ENCODE results near the gene ZBTB1.

The ZBTB1 gene

GRCh38 chr14:64465191-64465822 lies 39.3 kb upstream of the ZBTB1 start, which contains the start of gene AKAP5:
TSS of gene AKAP5 (plus strand) at chr14:64465499. CDS start at chr14:64468395, 2,896 bp downstream.
- H3K4me3 ChIP-seq (ENCODE audit: low read length), result peak within 1 kb of the TSS; percentile 75
- no peak for TF ChIP-seq CTCF (conservative IDR thresholded peaks at IDR 0.05; ENCODE audit: low read depth, low read length)
- no peak for DNase-seq (ENCODE audit: low read depth)

- no peak for DNase-seq (ENCODE audit: low read depth)
- peak overlapping the region; percentile 75 for H3K4me3 ChIP-seq (ENCODE audit: low read length)
- TF ChIP-seq CTCF (conservative IDR thresholded peaks at IDR 0.05; ENCODE audit: low read depth, low read length), result no peak
Observed at GRCh38 chr14:64465831-64466554, 38.6 kb upstream of the ZBTB1 start.

- H3K4me3 ChIP-seq (ENCODE audit: low read length), result no peak overlapping the region
- TF ChIP-seq CTCF (conservative IDR thresholded peaks at IDR 0.05; ENCODE audit: low read depth, low read length), result no peak
- DNase-seq (ENCODE audit: low read depth), result peak; percentile 61
Observed at GRCh38 chr14:64467101-64467500, 37.5 kb upstream of the ZBTB1 start.

- no peak for DNase-seq (ENCODE audit: low read depth)
- no peak overlapping the region for H3K4me3 ChIP-seq (ENCODE audit: low read length)
- TF ChIP-seq CTCF (conservative IDR thresholded peaks at IDR 0.05; ENCODE audit: low read depth, low read length), result no peak
Observed at GRCh38 chr14:64467566-64467965, 37.0 kb upstream of the ZBTB1 start.

- no peak for TF ChIP-seq CTCF (conservative IDR thresholded peaks at IDR 0.05; ENCODE audit: low read depth, low read length)
- no peak overlapping the region for H3K4me3 ChIP-seq (ENCODE audit: low read length)
- DNase-seq (ENCODE audit: low read depth), result no peak
Observed at GRCh38 chr14:64468451-64468850, 36.1 kb upstream of the ZBTB1 start.

- no peak overlapping the region for H3K4me3 ChIP-seq (ENCODE audit: low read length)
- DNase-seq (ENCODE audit: low read depth), result no peak
- TF ChIP-seq CTCF (conservative IDR thresholded peaks at IDR 0.05; ENCODE audit: low read depth, low read length), result no peak
Observed at GRCh38 chr14:64474041-64474440, 30.5 kb upstream of the ZBTB1 start.

- no peak for DNase-seq (ENCODE audit: low read depth)
- no peak for TF ChIP-seq CTCF (conservative IDR thresholded peaks at IDR 0.05; ENCODE audit: low read depth, low read length)
- no peak overlapping the region for H3K4me3 ChIP-seq (ENCODE audit: low read length)
Observed at GRCh38 chr14:64474698-64475097, 29.9 kb upstream of the ZBTB1 start.

Data from retinal pigment epithelial cell (primary cell).